Activated CD8-positive, alpha-beta memory T cell treated with anti-CD3 and anti-CD28 coated beads for 4 hours (primary cell): ENCODE results near the gene ANKS1B.
"Not testable (repeated sequence)": the region's sequence is repeated elsewhere in the genome, so short reads cannot be mapped to it uniquely, and the experiment has no call there.

Experiments
- DNase-seq, 2 donors: peaks; one replicate each; pipeline ENCODE4 v3.0.0-alpha.2; 2020; ENCODE audit warnings: low read depth in 2 of 2

Gene ANKS1B

DNA sequence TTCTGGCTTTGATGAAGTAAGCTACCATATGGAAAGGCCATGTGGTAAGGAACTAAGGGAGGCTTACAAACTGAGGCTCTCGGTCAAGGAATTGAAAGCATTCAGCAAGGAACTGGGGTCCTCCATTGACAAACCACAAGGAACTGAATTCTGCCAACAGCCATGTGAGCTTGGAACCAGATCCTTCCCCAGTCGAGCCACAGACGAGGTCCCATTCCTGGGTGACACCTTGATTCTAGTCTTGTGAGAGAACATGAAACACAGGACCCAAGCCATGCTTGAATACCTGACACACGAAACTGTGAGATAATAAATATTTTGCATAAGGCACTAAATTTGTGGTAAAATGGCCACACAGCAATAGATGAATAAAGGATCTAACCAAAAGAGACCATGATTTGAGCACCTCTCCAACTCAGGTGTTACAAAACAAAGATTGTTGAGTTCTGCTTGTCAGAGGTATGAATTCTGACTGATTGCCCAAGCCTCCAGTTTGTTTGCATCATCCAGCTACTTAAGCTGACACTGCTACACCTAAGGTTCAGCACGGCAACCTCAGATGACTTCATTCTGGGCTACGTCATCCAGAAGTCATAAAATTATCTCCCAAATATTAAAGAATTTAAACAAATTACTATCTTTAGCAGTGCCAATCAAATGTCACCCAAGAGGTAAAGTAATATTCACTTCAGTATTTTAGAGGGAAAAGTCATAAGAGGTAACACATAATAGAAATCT, 277.8 kb downstream of the ANKS1B start:
- DNase-seq: no peak

DNA sequence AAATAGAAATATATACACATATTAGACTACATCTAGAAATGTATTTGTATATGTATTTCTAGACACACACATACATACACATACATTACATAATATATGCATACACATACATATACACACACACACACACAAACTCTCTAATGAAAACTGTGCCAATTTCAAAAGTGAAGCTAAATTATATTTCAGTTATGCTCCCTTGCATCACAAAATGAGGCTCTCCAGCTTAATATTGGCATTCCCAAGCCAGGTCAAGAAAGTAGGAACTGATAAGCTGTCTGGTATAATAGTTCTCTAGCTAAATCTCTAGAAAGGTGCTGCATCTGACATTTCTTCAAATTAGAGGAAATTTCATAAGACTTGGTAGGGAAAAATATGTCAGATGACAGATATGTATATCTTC, 280.3 kb downstream of the ANKS1B start:
- DNase-seq: no peak

DNA sequence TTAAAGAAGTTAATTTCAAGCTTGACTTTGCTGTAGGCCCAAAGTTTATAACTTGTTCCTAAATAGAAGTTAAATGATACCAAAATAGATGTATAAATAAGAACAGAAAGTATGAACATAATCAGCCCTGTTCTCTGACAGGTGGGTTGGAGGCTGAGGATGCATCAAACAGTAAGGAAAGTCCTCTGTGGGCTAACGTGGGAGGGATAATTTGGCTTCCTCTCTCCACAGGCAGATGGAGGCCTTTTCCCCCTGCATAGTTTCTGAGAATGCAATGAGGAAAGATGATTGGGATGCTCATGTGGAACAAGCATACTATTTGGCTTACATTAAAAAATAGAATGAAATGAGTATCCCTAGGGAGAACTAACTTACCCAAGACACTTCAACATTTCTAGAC, 280.7 kb downstream of the ANKS1B start:
- no peak for DNase-seq

DNA sequence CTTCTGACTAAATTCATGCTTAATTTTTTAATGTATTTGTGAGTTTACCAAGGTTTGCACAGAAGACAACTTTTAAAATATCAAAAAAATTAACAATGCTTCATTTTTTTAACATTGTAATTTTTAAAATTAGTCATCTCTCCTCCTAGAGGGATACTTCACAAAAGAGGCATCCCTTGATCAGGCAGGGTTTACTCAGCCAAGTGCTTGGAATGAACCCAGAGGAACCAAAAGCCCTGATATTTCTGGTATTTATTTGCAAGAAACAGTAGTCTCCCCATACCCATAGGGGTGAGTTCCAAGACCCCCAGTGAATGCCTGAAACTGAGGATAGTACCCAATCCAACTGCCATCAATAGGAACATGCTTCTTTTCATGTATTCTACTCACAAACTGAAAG, 284.7 kb downstream of the ANKS1B start:
- no peak for DNase-seq

DNA sequence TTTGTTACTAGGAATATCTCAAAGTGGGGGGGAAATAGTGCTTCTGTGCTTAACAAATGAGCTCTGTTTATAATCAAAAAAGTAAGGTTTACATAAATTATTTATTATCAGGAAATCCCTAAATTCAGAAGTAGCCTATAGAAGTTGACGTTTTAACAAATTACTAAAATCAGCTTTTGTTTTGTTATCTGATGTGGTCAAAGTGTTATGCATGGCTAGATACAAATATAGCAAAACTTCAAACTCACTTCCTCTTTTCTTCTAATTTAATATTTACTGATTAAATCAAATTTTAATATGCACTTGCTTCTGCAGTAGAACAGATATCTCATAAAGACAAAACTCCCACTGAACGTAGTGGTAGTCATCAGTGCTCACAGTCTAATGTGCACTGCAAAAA, 289.7 kb downstream of the ANKS1B start:
- no peak for DNase-seq

DNA sequence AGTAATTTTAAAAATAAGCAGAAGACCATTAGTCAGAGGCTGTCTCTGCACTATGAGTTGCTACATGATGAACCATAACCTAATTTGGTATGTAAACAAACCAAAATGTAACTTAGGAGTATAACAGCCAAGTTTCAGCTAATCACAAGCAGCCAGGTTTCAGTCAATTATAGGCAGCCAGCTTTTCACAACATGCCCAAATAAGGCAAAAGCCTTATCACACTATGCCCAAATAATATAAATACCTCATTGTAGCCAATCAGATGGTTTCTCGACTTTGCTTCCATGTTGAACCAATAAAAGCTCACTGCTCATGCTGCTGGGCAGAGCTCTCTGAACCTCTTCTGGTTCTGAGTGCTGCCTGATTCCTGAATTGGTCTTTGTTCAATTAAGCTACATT, 298.6 kb downstream of the ANKS1B start:
- DNase-seq: no peak

DNA sequence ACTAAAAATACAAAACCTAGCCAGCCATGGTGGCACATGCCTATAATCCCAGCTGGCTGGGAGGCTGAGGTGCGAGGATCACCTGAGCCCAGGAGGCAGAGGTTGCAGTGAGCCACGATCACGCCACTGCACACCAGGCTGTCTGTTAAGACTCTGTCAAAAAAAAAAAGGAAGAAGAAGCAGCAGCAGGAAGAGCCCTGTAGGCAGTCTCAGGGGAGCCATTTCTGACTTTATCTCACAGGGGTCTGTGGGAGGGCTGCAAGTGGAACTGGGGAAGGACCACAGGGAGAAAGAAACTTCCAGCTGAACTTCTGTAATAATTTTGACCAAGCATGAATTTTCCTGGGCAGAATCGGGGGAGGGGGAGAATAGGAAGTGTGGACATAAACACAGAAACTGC, 304.5 kb downstream of the ANKS1B start:
- no peak for DNase-seq

DNA sequence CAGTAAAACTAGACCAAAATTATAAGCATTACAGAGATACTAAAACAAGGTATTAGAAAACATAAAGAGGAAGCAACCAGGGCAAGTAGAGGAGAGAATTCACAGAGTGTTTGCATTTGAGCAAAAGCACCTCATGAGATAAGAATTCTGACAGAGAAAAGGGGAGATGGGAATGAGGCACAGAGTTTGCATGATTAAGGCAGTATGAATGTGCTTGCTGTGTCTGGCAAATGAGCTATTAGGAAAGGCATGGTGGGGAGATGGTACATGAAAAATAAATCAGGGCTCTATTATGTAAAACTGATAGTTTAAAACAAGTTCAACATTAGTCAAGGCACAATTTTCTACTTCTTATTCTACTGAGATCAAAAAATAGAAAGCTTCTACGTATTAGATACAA, 314.1 kb downstream of the ANKS1B start:
- DNase-seq: no peak

DNA sequence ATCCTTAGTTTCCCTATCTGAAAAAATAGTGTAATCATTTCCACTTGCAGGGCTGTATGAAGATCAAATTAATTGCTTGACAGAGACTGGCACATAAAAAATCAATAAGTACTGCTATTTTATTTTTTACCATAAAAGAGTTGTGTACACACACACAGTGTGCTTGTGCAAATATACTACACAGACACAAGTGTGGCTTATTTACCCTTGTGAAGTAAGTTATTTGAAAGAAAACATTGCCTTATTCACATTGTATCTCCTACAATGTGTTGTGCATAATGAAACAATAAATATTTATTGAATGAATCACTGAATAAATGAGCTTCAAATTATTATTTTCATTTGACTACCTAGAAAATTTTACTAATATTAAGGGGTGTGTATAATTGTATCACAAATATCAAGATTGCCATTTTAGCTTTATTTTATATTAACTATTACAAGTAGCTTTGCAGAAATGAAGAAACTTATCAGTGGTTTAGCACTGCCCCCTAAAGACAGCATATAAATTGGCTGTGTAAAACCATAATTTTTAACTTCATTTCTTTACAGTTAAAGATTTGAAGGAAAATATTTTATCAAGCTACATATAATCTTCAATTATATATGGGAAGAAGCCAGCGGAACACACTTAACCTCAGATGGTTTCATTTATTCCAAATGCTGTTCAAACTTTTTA, 325.9 kb downstream of the ANKS1B start:
- no peak for DNase-seq

DNA sequence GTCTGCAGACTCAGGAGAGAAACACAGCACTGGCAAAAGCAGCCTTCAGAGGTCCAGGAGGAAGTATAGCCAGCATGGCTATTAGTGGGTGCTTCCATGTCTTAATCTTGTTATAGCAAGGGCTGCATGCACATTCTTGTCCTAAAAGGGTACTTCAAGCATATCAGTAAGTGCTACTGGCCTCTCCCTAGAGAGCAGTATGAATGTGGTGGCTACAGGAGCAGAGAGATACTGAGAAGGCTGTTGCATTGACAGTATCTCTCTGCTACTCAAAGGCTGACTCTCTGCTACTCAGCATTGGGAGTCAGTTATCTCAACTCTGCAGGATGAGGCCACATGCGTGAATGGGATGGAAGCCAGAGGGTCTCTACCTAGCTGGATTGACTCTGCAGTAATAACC, 335.2 kb downstream of the ANKS1B start:
- no peak for DNase-seq

DNA sequence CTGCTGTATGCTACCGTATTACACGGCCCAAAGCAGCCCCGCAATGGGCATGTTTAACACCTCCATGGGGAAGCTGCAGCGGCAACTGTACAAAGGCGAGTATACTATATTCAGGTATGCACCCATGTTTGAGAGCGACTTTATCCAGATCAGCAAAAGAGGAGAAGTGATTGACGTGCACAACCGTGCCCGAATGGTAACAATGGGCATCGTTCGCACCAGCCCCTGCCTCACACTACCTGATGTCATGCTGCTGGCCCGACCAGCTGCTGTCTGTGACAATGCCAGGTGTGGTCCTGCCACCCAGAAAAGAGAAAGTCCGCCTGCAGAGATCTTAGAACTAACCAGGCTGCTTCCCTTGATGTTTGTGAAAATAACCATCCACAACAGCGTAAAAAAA, 336.6 kb downstream of the ANKS1B start:
- DNase-seq: no peak

DNA sequence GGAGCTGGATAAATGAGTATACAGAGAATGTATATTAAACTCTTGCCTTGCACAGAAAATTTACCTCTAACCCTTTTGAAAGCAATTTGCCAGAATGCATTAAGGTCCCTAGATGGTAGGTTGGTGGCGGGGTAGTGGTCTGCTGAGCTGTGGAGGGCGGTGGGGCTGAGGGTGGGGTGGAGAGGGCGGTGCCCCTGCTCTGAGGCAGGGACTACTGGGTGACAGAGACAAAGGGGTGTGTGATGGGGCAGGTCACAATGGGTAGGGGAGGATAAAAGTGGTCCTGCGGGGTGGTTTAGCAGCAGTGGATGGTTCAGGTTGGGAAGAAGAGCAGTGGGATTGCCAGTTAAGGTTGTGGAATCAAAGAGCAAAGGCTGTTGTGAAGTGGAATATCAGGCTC, 337.3 kb downstream of the ANKS1B start, which contains the start of gene GARIN6:
TSS of gene GARIN6 (plus strand) at position 301 of the 400 bp plus-strand sequence. CDS start 422 bp downstream, outside the sequence.
- no peak for DNase-seq

DNA sequence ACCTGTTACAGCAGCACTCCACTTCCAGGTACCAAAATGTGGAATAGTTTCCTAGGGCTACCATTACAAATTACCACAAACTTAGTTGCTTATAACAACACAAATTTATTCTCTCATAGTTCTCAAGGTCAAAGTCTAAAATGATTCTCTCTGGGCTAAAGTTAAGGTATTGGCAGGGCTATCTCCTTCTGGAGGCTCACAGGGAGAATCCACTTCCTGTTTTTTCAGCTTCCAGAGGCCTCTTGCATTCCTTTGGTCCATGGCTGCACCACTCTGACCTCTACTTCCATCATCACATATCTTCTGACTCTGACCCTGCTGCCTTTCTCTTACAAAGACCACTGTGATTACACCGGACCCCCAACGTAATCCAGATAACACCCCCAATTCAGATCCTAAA, 340.1 kb downstream of the ANKS1B start:
- no peak for DNase-seq

DNA sequence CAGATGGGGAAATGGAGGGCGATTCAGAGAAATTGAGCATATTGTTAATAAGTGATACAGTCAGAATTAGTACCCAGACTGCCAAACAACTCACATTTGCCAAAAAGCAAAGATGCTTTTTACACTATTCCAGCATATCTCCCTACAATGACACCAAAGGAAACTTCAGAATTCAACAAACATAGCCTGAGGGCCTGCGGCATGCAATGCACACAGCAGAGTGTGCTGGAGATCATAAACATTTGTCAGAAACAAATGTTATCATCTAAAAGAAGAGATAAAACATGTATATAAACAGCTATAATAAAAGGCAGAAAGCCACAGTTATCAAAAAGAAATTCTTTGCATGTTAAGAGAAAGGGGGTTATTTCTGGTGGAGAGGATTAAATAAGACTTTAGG, 357.3 kb downstream of the ANKS1B start:
- DNase-seq: no peak

DNA sequence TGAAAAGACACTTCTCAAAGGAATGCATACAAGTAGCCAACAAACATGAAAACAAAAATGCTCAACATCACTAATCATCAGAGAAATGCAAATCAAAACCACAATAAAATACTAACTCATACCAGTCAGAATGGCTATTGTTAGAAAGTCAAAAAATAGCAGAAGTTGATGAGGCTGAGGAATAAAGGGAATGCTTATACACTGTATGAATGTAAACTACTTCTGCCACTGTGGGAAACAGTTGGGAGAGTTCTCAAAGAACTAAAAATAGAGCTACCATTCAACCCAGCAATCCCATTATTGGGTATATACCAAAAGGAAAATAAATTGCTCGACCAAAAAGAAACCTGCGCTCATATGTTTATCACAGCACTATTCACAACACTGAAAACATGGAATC, 360.1 kb downstream of the ANKS1B start:
- DNase-seq: not testable (repeated sequence)

DNA sequence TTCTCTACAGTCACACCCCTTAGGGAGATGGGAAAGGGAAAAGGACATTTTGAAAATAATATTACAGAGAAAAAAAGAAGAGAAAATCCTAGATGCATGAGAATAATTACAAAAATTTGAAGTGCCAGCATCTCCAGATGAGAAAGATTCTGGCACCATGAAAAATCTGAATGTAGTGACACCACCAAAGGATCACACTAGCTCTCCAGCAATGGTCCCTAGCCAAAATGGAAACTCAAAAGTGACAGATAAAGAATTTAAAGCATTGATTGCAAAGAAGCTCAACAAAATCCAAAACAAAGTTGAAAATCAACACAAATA, 364.6 kb downstream of the ANKS1B start:
- DNase-seq: no peak

DNA sequence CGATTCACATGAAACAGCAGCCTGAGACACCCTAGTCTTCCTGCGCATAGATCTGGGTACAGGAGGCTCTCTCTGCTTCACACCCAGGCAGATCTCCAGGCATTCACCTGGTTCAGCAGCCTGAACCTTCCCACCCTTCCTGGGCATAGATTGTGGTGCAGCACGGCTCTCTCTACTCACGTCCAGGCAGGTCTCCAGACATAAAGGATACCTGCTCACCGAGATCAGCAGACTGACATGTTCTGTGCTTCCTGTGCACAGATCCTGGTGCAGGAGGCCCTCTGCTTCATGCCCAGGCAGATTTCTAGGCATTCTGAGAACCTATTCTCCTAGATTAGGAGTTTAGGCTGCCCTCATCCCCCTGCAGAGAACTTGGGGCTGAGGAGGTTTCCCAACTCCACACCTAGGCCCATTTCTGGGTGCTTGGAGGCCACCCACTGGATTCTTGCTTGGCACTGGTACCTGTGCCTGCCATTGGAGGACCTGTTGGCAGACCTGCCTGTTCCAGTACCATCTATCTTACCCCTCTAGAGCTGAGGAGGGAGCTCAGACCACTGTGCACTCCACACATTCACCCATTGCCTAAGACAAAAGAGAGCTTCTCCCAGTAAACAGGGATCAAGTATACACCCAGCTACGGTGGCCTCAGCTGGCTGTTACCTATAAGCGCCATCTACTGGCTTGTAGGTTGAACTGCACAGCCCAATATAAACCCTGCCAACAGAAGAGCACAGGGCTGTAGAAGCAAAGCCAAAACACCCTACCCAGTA, 365.2 kb downstream of the ANKS1B start:
- DNase-seq: no peak

DNA sequence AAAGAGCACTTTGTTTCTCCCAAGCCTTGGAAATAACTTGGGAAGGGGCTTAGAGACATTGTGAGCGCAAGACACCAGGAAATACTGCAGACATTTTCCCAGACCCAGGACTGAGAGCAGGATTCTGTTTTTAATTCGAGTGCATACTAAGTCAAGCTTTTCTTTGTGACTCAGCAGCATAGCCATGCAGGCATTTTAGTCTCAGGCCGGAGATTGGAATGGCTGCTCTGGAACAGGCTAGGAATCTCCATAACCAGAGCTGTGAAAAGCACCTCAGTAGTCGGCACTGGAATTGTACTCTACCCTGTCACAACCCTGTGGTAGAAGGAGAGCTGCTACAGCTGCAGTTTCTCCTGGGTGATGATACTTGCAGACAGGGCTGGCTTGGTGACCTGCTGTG, 366.1 kb downstream of the ANKS1B start:
- DNase-seq: no peak

DNA sequence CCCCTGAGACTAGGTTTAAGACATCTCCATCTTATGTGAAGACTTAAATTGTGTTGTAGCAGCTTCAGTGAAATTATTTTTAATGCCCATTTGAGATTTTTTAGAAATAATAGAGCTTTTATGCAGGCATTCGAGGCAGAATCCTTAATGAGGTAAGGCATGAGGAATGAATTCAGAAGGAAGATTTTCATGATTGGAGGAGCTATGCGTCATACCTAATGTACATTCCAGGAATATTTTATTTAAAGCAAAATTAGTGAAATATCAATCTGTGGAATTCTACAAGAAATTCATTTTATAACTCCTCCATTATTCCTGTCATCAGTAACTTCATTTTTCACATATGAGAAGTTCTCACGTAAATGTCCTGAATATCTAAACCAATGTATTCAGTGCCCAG, 373.1 kb downstream of the ANKS1B start:
- DNase-seq: no peak

DNA sequence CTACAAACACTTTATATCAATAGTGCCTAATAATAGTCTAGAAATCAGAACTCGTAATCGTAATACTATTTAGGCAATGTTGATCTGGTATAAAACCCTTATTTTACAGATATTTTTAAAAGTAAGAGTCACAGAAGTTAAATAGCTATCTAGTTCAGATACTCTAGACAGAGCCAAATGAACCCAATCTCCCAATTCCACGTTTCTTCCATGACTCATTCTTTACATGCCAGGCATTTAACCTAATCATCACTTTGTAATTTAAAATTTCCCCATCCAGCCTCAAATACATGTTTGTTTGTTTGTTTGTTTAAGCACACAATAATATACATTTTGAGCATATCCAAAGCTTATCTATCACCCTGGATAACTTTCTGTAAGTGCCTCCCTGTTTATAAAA, 373.6 kb downstream of the ANKS1B start:
- no peak for DNase-seq

DNA sequence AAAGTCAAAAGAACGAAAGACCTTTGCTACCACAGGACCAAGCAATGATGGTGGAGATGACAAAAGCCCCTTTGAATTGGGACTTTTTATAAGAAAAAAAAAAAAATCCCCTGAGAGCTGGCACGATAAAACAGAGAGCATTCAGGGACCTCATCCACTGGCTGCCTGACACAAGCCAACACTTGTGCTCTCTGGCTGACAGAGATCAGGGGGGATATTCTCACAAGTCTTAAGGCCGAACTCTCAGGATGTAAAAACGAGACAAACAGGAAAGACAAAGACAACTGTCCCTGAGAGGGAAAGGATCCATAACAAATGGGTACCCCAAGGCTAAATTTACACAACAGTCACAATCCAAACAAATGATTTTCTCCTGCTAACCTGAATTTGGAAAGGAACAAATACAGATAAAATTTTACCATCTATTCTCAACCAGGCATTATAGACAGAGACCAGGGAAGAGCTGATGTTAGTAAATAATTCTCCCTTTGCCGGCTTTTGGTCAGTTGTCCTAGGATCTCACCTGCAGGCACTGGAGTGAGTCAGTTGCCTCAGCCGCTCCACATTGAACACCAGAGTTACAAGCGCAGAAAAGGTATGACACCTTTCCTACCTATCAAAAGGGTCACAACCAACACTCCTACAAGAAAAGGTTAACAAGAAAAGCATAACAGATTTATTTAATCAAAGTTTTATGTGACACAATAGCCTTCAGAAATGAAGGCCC, 375.1 kb downstream of the ANKS1B start:
- DNase-seq: no peak

DNA sequence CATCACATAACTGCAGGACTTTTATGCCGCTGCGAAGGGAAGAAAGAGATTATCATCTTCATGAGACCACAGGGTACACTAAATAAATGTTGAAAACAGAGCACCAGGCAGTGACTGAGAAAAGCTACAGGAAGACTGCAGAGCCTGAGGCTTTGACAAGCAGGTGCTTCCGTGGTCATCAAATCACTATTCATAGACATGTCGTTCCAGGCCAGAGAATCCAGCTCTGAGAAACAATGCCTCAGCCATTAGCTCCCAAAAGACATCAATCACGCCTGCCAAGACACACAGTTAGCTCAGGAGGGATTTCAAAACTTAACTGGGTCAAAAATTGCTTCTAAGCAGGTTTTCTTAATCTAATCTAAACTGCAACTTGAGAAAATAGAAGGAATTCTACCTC, 384.3 kb downstream of the ANKS1B start:
- DNase-seq: no peak
